Measurements from ENCODE around the gene ATRX. TPM values are rescaled to one million over a fixed set of nuclear protein-coding genes. Genes with fewer than 3 reads are reported as not detected.

ATRX gene
- total and polyA plus RNA-seq, 10 of the 15 experiments (the other 5 are each of a cell fraction or from before 2014, with no cell fraction given) = 19.4 to 73.8 (median 45.2) TPM

DNA sequence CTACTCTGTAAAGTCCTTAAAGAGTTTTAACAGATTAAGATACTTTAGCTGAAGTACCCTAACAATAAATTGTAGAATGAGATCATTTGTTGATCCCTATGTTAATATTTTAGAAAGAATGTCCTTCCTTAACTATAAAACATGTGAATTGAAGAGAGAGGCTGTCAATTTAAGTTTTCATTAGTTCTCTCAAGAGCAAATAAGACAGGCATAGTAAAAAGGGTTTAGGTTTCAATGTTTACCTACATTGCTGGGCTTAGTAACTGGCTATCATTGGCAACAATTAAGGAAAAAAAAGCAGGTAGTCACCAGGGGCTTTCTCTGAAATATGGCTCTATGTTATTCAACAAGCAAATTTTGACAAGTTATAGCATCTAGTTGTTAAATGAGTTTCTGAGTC, 91.5 kb downstream of the ATRX start:
- ATAC-seq = no peak
- ChIA-PET RAD21 (ENCODE audit: unreplicated experiment) (interaction anchor here (1.7 kb wide), 1 partner anchor 205 kb away, joined by 6 read pairs; the partner anchor contains the start of gene COX7B), POLR2A (no interaction called here), CTCF (no interaction called here), SMC1A (ENCODE audit: uncharacterized antibody, unreplicated experiment) (interaction anchor here (0.8 kb wide), 1 partner anchor 990 kb away, joined by 3 read pairs; no protein-coding TSS in a partner anchor)
- no TSS peak for BruUV-seq (replicated peaks)
- Histone ChIP-seq H3K4me3 (no peak overlapping the region), H3K79me2 (ENCODE audit: control insufficient read depth, insufficient read depth, low read length) (no peaks in the 10 kb centered on the region), H3K27ac (ENCODE audit: control insufficient read depth, insufficient read depth) (no peak overlapping the region), H3K36me3 (ENCODE audit: control insufficient read depth in 2 of 2, insufficient read depth in 2 of 2, low read length in 1 of 2) (no peaks in the 10 kb centered on the region), H4K20me1 (ENCODE audit: control insufficient read depth, insufficient read depth) (no peaks in the 10 kb centered on the region), H3K9me3 (replicated peaks; ENCODE audit: control insufficient read depth, insufficient read depth, low read length) (no peaks in the 10 kb centered on the region), H2AFZ (ENCODE audit: control insufficient read depth, low read depth, low read length) (no peak overlapping the region), H3K9ac (ENCODE audit: control insufficient read depth, insufficient read depth, low read length) (no peak overlapping the region), H3K4me1 (ENCODE audit: control insufficient read depth, insufficient read depth, low read length) (peaks cover 5% of the 10 kb centered on the region; the same call in 1 of the 2 replicates), H3K27me3 (replicated peaks in 1 of 2; ENCODE audit: control insufficient read depth in 2 of 2, insufficient read depth in 2 of 2, low read length in 1 of 2) (no peaks in the 10 kb centered on the region), H3K4me2 (ENCODE audit: control insufficient read depth, insufficient read depth) (0 out of 2 replicates have a peak overlapping the region, but pooled peaks have one; percentile 13)
- DNase-seq (ENCODE audit: low read depth, low spot score) = no peak
- in situ Hi-C loops (cut with MboI) = no loop called here
- intact Hi-C loops (cut with micrococcal nuclease; ENCODE audit: unreplicated experiment) = no loop called here
- FAIRE-seq = no peak
- no peak for TF ChIP-seq EP300 (IDR thresholded peaks at IDR 0.05; ENCODE audit: borderline replicate concordance in 1 of 2, control insufficient read depth in 1 of 2, low read depth in 2 of 2, low read length in 2 of 2)
- no peak for TF ChIP-seq EED (IDR thresholded peaks at IDR 0.05; ENCODE audit: low read depth)
- TF ChIP-seq ZNF622 (IDR thresholded peaks at IDR 0.05) = no peak
- no peak for TF ChIP-seq TARDBP (IDR thresholded peaks at IDR 0.05; ENCODE audit: borderline replicate concordance)
- TF ChIP-seq, protein P1, sequence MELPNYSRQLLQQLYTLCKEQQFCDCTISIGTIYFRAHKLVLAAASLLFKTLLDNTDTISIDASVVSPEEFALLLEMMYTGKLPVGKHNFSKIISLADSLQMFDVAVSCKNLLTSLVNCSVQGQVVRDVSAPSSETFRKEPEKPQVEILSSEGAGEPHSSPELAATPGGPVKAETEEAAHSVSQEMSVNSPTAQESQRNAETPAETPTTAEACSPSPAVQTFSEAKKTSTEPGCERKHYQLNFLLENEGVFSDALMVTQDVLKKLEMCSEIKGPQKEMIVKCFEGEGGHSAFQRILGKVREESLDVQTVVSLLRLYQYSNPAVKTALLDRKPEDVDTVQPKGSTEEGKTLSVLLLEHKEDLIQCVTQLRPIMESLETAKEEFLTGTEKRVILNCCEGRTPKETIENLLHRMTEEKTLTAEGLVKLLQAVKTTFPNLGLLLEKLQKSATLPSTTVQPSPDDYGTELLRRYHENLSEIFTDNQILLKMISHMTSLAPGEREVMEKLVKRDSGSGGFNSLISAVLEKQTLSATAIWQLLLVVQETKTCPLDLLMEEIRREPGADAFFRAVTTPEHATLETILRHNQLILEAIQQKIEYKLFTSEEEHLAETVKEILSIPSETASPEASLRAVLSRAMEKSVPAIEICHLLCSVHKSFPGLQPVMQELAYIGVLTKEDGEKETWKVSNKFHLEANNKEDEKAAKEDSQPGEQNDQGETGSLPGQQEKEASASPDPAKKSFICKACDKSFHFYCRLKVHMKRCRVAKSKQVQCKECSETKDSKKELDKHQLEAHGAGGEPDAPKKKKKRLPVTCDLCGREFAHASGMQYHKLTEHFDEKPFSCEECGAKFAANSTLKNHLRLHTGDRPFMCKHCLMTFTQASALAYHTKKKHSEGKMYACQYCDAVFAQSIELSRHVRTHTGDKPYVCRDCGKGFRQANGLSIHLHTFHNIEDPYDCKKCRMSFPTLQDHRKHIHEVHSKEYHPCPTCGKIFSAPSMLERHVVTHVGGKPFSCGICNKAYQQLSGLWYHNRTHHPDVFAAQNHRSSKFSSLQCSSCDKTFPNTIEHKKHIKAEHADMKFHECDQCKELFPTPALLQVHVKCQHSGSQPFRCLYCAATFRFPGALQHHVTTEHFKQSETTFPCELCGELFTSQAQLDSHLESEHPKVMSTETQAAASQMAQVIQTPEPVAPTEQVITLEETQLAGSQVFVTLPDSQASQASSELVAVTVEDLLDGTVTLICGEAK (IDR thresholded peaks at IDR 0.05; ENCODE audit: borderline replicate concordance) = no peak
- TF ChIP-seq TCF7 (IDR thresholded peaks at IDR 0.05; ENCODE audit: borderline replicate concordance) = no peak
- no peak for TF ChIP-seq HDGF (IDR thresholded peaks at IDR 0.05)
- no peak for TF ChIP-seq NFYB (IDR thresholded peaks at IDR 0.05; ENCODE audit: insufficient read depth, low read depth, low read length)
- TF ChIP-seq SIX5 (IDR thresholded peaks at IDR 0.05; ENCODE audit: low read depth, low read length, severe bottlenecking) = no peak
- TF ChIP-seq TBL1XR1 (IDR thresholded peaks at IDR 0.05; ENCODE audit: low read depth, low read length) = no peak
- no peak for TF ChIP-seq ZNF24 (IDR thresholded peaks at IDR 0.05)
- TF ChIP-seq ESRRA (IDR thresholded peaks at IDR 0.05; ENCODE audit: low read length) = no peak
- TF ChIP-seq IRF4 (IDR thresholded peaks at IDR 0.05; ENCODE audit: low read depth, low read length) = no peak
- no peak for TF ChIP-seq SMC3 (IDR thresholded peaks at IDR 0.05; ENCODE audit: borderline replicate concordance, low read length)
